HepG2 (cell line): ENCODE measurements around the gene EVI5. TPM values are rescaled to one million over a fixed set of nuclear protein-coding genes. Genes with fewer than 3 reads are reported as not detected.

Source experiments
- GLMP ChIP-seq: sonication (generic); formaldehyde crosslinking; IDR thresholded peaks from 2 replicates; pipeline ENCODE4 v1.9.0; 2021; ENCODE audit warnings: missing genetic modification reagents, mild to moderate bottlenecking, borderline replicate concordance
- HDAC6 ChIP-seq: fragments of 200-600 bp; sonication (generic); IDR thresholded peaks from 2 replicates; pipeline ENCODE4 v1.7.0; 2017; ENCODE audit warnings: mild to moderate bottlenecking, antibody characterized with exemption, low read length, low read depth
- KDM6A ChIP-seq: IDR thresholded peaks from 2 replicates; pipeline ENCODE4 v1.6.1; 2016; ENCODE audit warnings: low read depth
- PHF21A ChIP-seq: sonication (generic); formaldehyde crosslinking; IDR thresholded peaks from 2 replicates; pipeline ENCODE4 v1.5.0; 2020; ENCODE audit warnings: mild to moderate bottlenecking, missing genetic modification reagents
- POLR2G ChIP-seq: fragments of 200-400 bp; formaldehyde crosslinking; IDR thresholded peaks from 2 replicates; pipeline ENCODE4 v1.6.1; 2018; ENCODE audit warnings: mild to moderate bottlenecking, low read depth, low read length, moderate library complexity
- PRDM15 ChIP-seq: sonication (generic); formaldehyde crosslinking; IDR thresholded peaks from 2 replicates; pipeline ENCODE4 v1.4.0; 2020; ENCODE audit warnings: missing genetic modification reagents
- RAD21 ChIP-seq: fragments of 450-650 bp; formaldehyde crosslinking; IDR thresholded peaks from 2 replicates; pipeline ENCODE4 v1.5.0; 2020; ENCODE audit warnings: mild to moderate bottlenecking
- RFXANK ChIP-seq: IDR thresholded peaks from 2 replicates; pipeline ENCODE4 v1.6.1; 2016
- RNF219 ChIP-seq: sonication (generic); formaldehyde crosslinking; IDR thresholded peaks from 2 replicates; pipeline ENCODE4 v1.5.0; 2020; ENCODE audit warnings: mild to moderate bottlenecking, missing genetic modification reagents
- SCMH1 ChIP-seq: sonication (generic); formaldehyde crosslinking; IDR thresholded peaks from 2 replicates; pipeline ENCODE4 v1.9.0; 2021; ENCODE audit warnings: missing genetic modification reagents, mild to moderate bottlenecking, borderline replicate concordance
- SNAPC5 ChIP-seq: sonication (generic); formaldehyde crosslinking; IDR thresholded peaks from 2 replicates; pipeline ENCODE4 v1.8.1; 2023; ENCODE audit warnings: mild to moderate bottlenecking, missing genetic modification reagents, borderline replicate concordance
- ZBTB38 ChIP-seq: sonication (generic); formaldehyde crosslinking; IDR thresholded peaks from 2 replicates; pipeline ENCODE4 v1.5.1; 2020; ENCODE audit warnings: mild to moderate bottlenecking, missing genetic modification reagents
- ZFP1 ChIP-seq: IDR thresholded peaks from 2 replicates; pipeline ENCODE4 v1.6.1; 2016
- ZNF138 ChIP-seq: sonication (generic); formaldehyde crosslinking; IDR thresholded peaks from 2 replicates; pipeline ENCODE4 v1.5.0; 2020; ENCODE audit warnings: mild to moderate bottlenecking, low read depth, missing genetic modification reagents
- ZNF432 ChIP-seq: sonication (generic); formaldehyde crosslinking; IDR thresholded peaks from 2 replicates; pipeline ENCODE4 v1.5.0; 2020; ENCODE audit warnings: missing genetic modification reagents, mild to moderate bottlenecking, borderline replicate concordance
- ZNF496 ChIP-seq: sonication (generic); formaldehyde crosslinking; IDR thresholded peaks from 2 replicates; pipeline ENCODE4 v1.8.1; 2023; ENCODE audit warnings: mild to moderate bottlenecking, moderate library complexity, missing genetic modification reagents; ENCODE audit not compliant: insufficient replicate concordance
- ZNF563 ChIP-seq: sonication (generic); formaldehyde crosslinking; IDR thresholded peaks from 2 replicates; pipeline ENCODE4 v1.8.0; 2022; ENCODE audit warnings: mild to moderate bottlenecking, moderate library complexity, missing genetic modification reagents
- ZNF572 ChIP-seq: sonication (generic); formaldehyde crosslinking; IDR thresholded peaks from 2 replicates; pipeline ENCODE4 v1.5.1; 2020; ENCODE audit warnings: mild to moderate bottlenecking, missing genetic modification reagents
- ZNF792 ChIP-seq: IDR thresholded peaks from 2 replicates; pipeline ENCODE4 v1.6.1; 2016
- ZNF800 ChIP-seq: sonication (generic); formaldehyde crosslinking; IDR thresholded peaks from 2 replicates; pipeline ENCODE4 v1.4.0; 2020; ENCODE audit warnings: missing genetic modification reagents
- ZNF883 ChIP-seq: sonication (generic); formaldehyde crosslinking; IDR thresholded peaks from 2 replicates; pipeline ENCODE4 v1.5.1; 2020; ENCODE audit warnings: mild to moderate bottlenecking, missing genetic modification reagents; ENCODE audit errors: not compliant biosample characterization
- polyA plus RNA-seq, 8 experiments: library from polyadenylated mRNA; depleted of rRNA in 3 of 8; stranded (reverse) in 7 of 8; unstranded in 1 of 8; fragments of >200 nt; fragmentation: Illumina TruSeq in 4 of 8; extraction: Trizol in 4 of 8; gene quantifications; 2 replicates each; pipeline versions ENCODE4 v1.2.1 to v1.2.3, GENCODE V29; 2011 to 2016; ENCODE audit warnings: low read depth in 4 of 8, missing spikeins in 1 of 8, mixed read lengths in 1 of 8; ENCODE audit not compliant: insufficient read depth in 1 of 8
- total RNA-seq, 5 experiments: library from RNA; depleted of rRNA; stranded (reverse); fragments of >200 nt; fragmentation: Illumina TruSeq; extraction: Trizol; gene quantifications; 2 replicates each; pipeline ENCODE4 v1.2.3, GENCODE V29; 2016; ENCODE audit warnings: low read depth in 1 of 5

Gene EVI5
- total and polyA plus RNA-seq, 2 of the 13 experiments (the other 11 are each of a cell fraction or from before 2014, with no cell fraction given), result 4.0 to 12.6 TPM

- peak; percentile 41; the same call in 1 of the 2 replicates for TF ChIP-seq ZNF800 (CRISPR knock-in tag)
- no peak for TF ChIP-seq ZNF883 (CRISPR knock-in tag)
- TF ChIP-seq ZNF792, result no peak
- TF ChIP-seq SCMH1 (CRISPR knock-in tag), result no peak
- TF ChIP-seq SNAPC5 (CRISPR knock-in tag), result no peak
- TF ChIP-seq ZNF432 (CRISPR knock-in tag), result no peak
- TF ChIP-seq RAD21, result peak; percentile 67
- TF ChIP-seq ZFP1, result no peak
- peak; percentile 56; the same call in 1 of the 2 replicates for TF ChIP-seq ZBTB38
- TF ChIP-seq RNF219 (CRISPR knock-in tag), result no peak
- TF ChIP-seq PHF21A (CRISPR knock-in tag), result peak; percentile 52
- no peak for TF ChIP-seq ZNF496
- no peak for TF ChIP-seq GLMP
- no peak for TF ChIP-seq RFXANK (CRISPR knock-in tag)
- TF ChIP-seq POLR2G, result peak; percentile 76
- no peak for TF ChIP-seq ZNF563 (CRISPR knock-in tag)
- TF ChIP-seq HDAC6, result no peak
- no peak for TF ChIP-seq ZNF572 (CRISPR knock-in tag)
- TF ChIP-seq PRDM15 (CRISPR knock-in tag), result 0 out of 2 replicates have a peak, but pooled peaks have one; percentile 42
- TF ChIP-seq ZNF138 (CRISPR knock-in tag), result no peak
- TF ChIP-seq KDM6A, result no peak
These were observed 298.4 kb downstream of the EVI5 start, which contains the start of gene GFI1 (continued) for GRCh38 chr1:92486251-92487077.
